Gastroesophageal sphincter (tissue), 4 donors: ENCODE results near the gene PODNL1. TPM values are rescaled to one million over a fixed set of nuclear protein-coding genes. Genes with fewer than 3 reads are reported as not detected.

Experiments
- ATAC-seq: fragments of 150-250 bp; one replicate; pipeline ENCODE4 v1.9.1; 2016; ENCODE audit warnings: mild to moderate bottlenecking, moderate library complexity
- H3K27ac ChIP-seq, 4 donors: fragments of 200-600 bp; sonication (generic) in 3 of 4; 1 replicate in 3 of 4; 2 replicates in 1 of 4; pipeline ENCODE4 v1.5.1; 2016 to 2019
- H3K27me3 ChIP-seq: fragments of 200-600 bp; sonication (generic); one replicate; pipeline ENCODE4 v1.5.1; 2019
- H3K36me3 ChIP-seq, 2 donors: fragments of 200-600 bp; sonication (generic); one replicate each; pipeline ENCODE4 v1.5.1; 2019; ENCODE audit warnings: control low read depth in 1 of 2
- H3K4me1 ChIP-seq, 3 donors: fragments of 200-600 bp; sonication (generic); 1 replicate in 2 of 3; 2 replicates in 1 of 3; pipeline ENCODE4 v1.5.1; 2016 to 2019; ENCODE audit warnings: control low read depth in 2 of 3
- H3K4me3 ChIP-seq, 2 donors: fragments of 200-600 bp; sonication (generic); one replicate each; pipeline ENCODE4 v1.5.1; 2019; ENCODE audit warnings: mild to moderate bottlenecking in 1 of 2, moderate library complexity in 1 of 2
- H3K9me3 ChIP-seq, 3 donors: fragments of 200-600 bp; sonication (generic); one replicate each; pipeline ENCODE4 v1.5.1; 2017 to 2019; ENCODE audit warnings: control low read depth in 2 of 3
- CTCF ChIP-seq, 4 experiments: fragments of 200-600 bp in 2 of 4; fragments of 450-650 bp in 2 of 4; sonication (generic) in 1 of 4; IDR thresholded peaks; one replicate each; pipeline ENCODE4 v1.5.1; 2017 to 2019; ENCODE audit warnings: antibody characterized with exemption in 4 of 4, mild to moderate bottlenecking in 2 of 4, moderate library complexity in 2 of 4
- EP300 ChIP-seq: sonication (generic); formaldehyde crosslinking; IDR thresholded peaks from one replicate; pipeline ENCODE4 v1.6.1; 2017; ENCODE audit warnings: antibody characterized with exemption, mild to moderate bottlenecking
- POLR2A ChIP-seq, 2 donors: fragments of 450-650 bp; IDR thresholded peaks; one replicate each; pipeline ENCODE4 v1.6.1; 2017; ENCODE audit warnings: antibody characterized with exemption in 2 of 2, mild to moderate bottlenecking in 2 of 2, moderate library complexity in 1 of 2
- POLR2AphosphoS5 ChIP-seq: sonication (generic); formaldehyde crosslinking; IDR thresholded peaks from one replicate; pipeline ENCODE4 v1.6.1; 2017; ENCODE audit warnings: antibody characterized with exemption
- WGBS, 2 donors: methylation state at CpG; one replicate each; pipeline ENCODE4 v1.1.5; 2018; ENCODE audit warnings: low coverage in 1 of 2; 5-methylcytosine and 5-hydroxymethylcytosine counted together
- total RNA-seq, 4 donors: library from RNA; depleted of rRNA; stranded (reverse); fragments of >200 nt; gene quantifications; one replicate each; pipeline ENCODE4 v1.1.0, GENCODE V29; 2016

Gene PODNL1
- total RNA-seq, 4 donors from 2014 or later = 0.62 to 0.67 TPM; not detected in 2

GRCh38 chr19:13981988-13982501 lies 43.8 kb upstream of the PODNL1 start:
- TF ChIP-seq POLR2A (IDR thresholded peaks at IDR 0.05) = no peak
- no peak for TF ChIP-seq POLR2AphosphoS5
- no peak for TF ChIP-seq CTCF (IDR thresholded peaks at IDR 0.05)
- no peak for TF ChIP-seq EP300
- Histone ChIP-seq H3K27me3 (no peaks in the 10 kb centered on the region), H3K36me3 (peaks cover 0 to 23% of the 10 kb centered on the region in 2 donors), H3K9me3 (no peaks in the 10 kb centered on the region), H3K27ac (no peak overlapping the region), H3K4me1 (peaks cover 0 to 39% (median 26%) of the 10 kb centered on the region in 3 donors), H3K4me3 (no peak overlapping the region)
- 95% methylated on average over 4 of the region's 17 CpGs; no CpG with 5 or more reads in 1 of the 2 donors for WGBS, 2 donors
- no peak for ATAC-seq

GRCh38 chr19:13981467-13981866 lies 43.2 kb upstream of the PODNL1 start:
- H3K4me1 ChIP-seq = peaks cover 0 to 34% (median 21%) of the 10 kb centered on the region in 3 donors
- H3K4me3 ChIP-seq = no peak overlapping the region
- H3K36me3 ChIP-seq = peaks cover 0 to 24% of the 10 kb centered on the region in 2 donors
- TF ChIP-seq POLR2A (IDR thresholded peaks at IDR 0.05) (no peak), CTCF (IDR thresholded peaks at IDR 0.05) (no peak), POLR2AphosphoS5 (no peak), EP300 (no peak)
- no peak overlapping the region for H3K27ac ChIP-seq
- ATAC-seq = no peak
- no peaks in the 10 kb centered on the region for H3K9me3 ChIP-seq
- H3K27me3 ChIP-seq = no peaks in the 10 kb centered on the region
- 88% methylated on average over 7 of the region's 9 CpGs; no CpG with 5 or more reads in 1 of the 2 donors for WGBS, 2 donors

- WGBS, 2 donors = 67% methylated on average over 3 of the region's 5 CpGs; no CpG with 5 or more reads in 1 of the 2 donors
- H3K4me1 ChIP-seq = peaks cover 0 to 29% (median 18%) of the 10 kb centered on the region in 3 donors
- TF ChIP-seq POLR2A (IDR thresholded peaks at IDR 0.05) (no peak), EP300 (no peak), CTCF (IDR thresholded peaks at IDR 0.05) (no peak), POLR2AphosphoS5 (no peak)
- H3K27ac ChIP-seq = no peak overlapping the region
- H3K36me3 ChIP-seq = peaks cover 0 to 28% of the 10 kb centered on the region in 2 donors
- ATAC-seq = no peak
- H3K4me3 ChIP-seq = no peak overlapping the region
- H3K9me3 ChIP-seq = no peaks in the 10 kb centered on the region
- no peaks in the 10 kb centered on the region for H3K27me3 ChIP-seq
Measured at GRCh38 chr19:13981021-13981420, 42.8 kb upstream of the PODNL1 start.

- Histone ChIP-seq H3K27ac (no peak overlapping the region), H3K36me3 (peaks cover 0 to 35% of the 10 kb centered on the region in 2 donors), H3K4me3 (no peak overlapping the region), H3K4me1 (peaks cover 0 to 23% (median 16%) of the 10 kb centered on the region in 3 donors), H3K27me3 (no peaks in the 10 kb centered on the region), H3K9me3 (no peaks in the 10 kb centered on the region)
- 80% methylated on average over 1 of the region's 15 CpGs; no CpG with 5 or more reads in 1 of the 2 donors for WGBS, 2 donors
- no peak for ATAC-seq
- no peak for TF ChIP-seq POLR2A (IDR thresholded peaks at IDR 0.05)
- TF ChIP-seq EP300 = no peak
- no peak for TF ChIP-seq POLR2AphosphoS5
- TF ChIP-seq CTCF (IDR thresholded peaks at IDR 0.05) = no peak
Measured at GRCh38 chr19:13980340-13980739, 42.1 kb upstream of the PODNL1 start.

GRCh38 chr19:13979686-13980085 lies 41.5 kb upstream of the PODNL1 start:
- H3K36me3 ChIP-seq = peaks cover 0 to 40% of the 10 kb centered on the region in 2 donors

More at GRCh38 chr19:13979686-13980085, 41.5 kb upstream of the PODNL1 start:
- 61 to 62% methylated on average over 5 of the region's 12 CpGs for WGBS, 2 donors
- H3K27ac ChIP-seq = peak overlapping the region in 1 of 4 donors; percentile 84
- no peak for ATAC-seq
- TF ChIP-seq CTCF (IDR thresholded peaks at IDR 0.05) = no peak
- TF ChIP-seq EP300 = no peak
- no peak for TF ChIP-seq POLR2A (IDR thresholded peaks at IDR 0.05)
- no peak for TF ChIP-seq POLR2AphosphoS5
- H3K9me3 ChIP-seq = no peaks in the 10 kb centered on the region
- H3K4me3 ChIP-seq = peak overlapping the region in 1 of 2 donors; percentile 66
- peaks cover 0 to 23% (median 16%) of the 10 kb centered on the region in 3 donors for H3K4me1 ChIP-seq
- no peaks in the 10 kb centered on the region for H3K27me3 ChIP-seq
